ENCODE measurements around the gene WWOX.

Gene WWOX

DNA sequence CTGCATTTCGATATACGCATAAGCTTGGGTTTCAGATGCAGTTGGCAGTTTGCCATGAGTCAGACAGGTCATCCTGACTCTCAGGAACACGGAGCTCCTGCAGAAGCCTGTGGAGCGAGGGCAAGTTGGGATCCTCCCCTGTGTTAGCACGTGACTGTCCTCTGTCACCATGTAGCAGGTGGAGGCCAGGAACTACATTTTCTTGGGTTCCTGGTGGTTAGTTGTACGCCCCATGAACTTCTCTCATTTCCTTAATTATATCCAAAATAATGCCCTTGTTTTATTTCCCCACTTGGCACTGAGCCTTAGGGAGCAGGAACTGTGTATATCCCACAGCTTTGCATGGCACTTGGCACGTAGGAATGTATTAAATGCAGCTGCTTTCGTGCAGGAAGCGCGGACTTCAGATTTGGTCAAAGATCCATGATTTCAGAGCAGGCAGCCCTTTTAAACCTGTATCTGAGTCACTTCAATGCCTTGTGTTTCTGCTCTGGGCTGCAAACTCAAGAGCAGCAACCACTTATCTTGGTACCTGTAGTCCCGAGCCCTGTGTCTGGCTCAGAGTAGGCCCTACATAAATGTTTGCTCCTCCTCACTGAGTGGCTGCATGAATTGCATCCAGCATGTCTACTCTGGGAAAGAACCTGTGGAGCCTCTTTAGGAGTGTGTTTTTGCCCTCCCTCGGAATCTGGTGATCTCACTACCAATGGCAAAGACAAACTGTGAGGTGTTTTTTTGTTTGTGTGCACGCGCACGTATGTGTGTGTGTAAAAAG, 1072.7 kb downstream of the WWOX start:
- TF ChIP-seq ZNF274 (IDR thresholded peaks at IDR 0.05; ENCODE audit: low read depth, low read length) = no peak
- H3K4me3 ChIP-seq (ENCODE audit: low read length) = no peak overlapping the region

DNA sequence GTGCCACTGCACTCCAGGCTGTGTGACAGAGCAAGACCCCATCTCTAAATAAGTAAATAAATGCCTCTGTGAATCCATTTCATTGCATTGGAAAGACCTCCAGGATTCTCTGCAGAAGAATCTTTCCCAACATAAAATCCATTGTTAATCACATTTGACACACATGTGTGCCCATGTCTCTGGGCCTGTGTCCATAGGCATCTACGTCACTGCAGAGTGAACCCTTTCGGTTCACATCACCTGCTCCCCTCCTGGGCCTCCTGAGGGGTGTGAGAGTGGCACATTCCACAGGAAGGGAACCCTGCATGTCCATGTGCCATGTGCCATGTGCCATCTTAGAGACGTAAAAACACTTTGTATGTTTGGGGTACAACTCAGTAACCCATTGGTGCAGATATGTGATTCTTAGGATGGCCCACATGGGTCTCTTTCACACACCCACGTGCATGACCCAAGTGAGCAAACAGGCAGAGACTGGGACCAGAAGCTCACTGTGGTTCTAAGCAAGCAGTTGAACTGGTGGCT, 1073.6 kb downstream of the WWOX start:
- H3K4me3 ChIP-seq (ENCODE audit: low read length) = no peak overlapping the region
- no peak for TF ChIP-seq ZNF274 (IDR thresholded peaks at IDR 0.05; ENCODE audit: low read depth, low read length)

DNA sequence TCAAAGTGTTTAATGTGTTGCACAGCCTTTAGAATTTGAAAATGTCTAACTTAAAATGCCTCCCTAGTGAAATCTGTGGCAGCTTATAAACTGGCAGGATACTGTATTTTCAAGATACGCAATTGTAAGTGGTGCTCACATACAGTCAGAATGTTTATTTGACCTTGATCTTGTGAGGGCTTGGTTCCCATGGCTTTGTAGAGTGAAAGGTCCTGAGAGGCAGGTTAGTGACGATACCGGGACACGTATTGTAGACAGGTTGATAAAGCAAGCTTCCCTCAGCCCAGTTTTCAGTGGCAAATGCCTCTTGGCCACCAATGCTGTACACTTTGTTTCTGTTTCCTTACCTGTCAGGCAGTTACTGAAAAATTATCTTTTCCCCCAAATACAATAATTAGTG, 1074.5 kb downstream of the WWOX start:
- no peak overlapping the region for H3K4me3 ChIP-seq (ENCODE audit: low read length)
- TF ChIP-seq ZNF274 (IDR thresholded peaks at IDR 0.05; ENCODE audit: low read depth, low read length) = no peak

DNA sequence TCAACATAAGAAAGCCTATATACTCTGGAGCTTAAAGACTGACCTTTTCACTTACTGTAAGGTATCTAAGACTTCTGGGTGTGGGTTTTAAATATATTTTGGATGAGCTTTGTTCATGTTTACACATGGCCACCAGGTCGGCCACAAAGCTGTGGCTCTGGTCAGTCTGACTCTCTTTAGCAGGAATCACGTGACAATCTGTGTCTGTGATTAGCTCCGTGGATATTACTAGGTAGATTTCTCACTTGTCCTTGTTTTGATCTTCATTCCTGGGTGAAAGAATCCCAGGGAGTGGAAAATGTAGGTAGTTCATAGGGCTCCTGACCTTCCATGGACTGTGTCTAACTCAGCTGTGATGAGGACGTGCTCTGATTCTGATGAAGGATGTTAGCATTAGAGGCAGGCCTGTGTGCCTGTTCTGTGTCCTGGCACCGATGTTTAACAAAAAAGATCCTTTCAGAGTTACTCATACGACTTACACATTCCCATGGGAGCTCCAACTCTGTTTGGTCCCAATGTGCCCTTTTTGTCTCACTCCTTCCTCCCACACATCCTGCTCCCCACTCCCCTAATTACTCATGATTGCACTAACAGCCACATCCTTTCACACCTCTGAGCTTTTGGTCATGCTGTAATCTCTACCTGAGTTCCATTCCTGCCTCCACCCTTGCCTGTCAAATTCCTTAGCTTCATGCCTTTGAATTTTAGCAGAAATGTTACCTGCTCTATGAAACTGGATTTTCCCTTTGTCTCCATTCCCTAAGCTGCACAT, 1076.0 kb downstream of the WWOX start:
- H3K4me3 ChIP-seq (ENCODE audit: low read length) = no peak overlapping the region
- no peak for TF ChIP-seq ZNF274 (IDR thresholded peaks at IDR 0.05; ENCODE audit: low read depth, low read length)

DNA sequence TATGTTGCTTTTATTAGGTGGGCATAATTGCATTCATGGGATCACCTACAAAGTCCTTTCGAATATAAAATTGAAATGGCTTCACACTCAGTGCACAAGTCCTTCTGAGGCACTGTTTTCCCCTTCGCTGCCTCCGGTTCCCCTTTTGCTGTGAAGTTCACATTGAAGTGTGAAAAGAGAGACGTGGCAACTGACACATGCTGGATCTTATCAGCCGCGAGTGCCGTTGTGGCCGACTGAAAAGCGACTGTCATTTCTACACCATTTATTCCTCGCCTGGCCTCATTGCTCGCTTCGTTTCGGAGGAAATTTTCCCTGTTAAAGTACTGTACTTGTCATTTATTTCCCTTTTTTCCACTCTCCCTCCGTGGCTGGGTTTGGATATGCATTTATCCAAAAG, 1077.6 kb downstream of the WWOX start:
- TF ChIP-seq ZNF274 (IDR thresholded peaks at IDR 0.05; ENCODE audit: low read depth, low read length) = no peak
- no peak overlapping the region for H3K4me3 ChIP-seq (ENCODE audit: low read length)

DNA sequence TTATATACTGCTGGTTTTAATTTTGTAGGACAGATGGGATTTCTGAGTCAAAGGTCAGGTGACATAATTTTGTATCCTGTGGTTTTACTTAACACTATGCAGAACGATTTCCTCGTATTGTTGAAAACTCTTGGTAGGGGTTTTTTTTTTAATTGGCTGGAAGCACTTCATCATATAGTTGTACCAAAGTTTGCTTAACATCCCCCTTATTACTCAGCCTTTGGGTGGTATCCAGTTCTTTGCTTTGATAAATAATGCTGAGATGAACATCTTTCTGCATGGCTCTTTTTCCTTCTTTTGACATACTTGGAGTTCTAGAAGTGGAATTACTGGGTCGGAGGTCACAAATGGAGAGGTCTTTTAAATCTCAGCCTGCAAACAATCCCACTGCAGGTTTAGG, 1082.0 kb downstream of the WWOX start:
- no peak overlapping the region for H3K4me3 ChIP-seq (ENCODE audit: low read length)
- TF ChIP-seq ZNF274 (IDR thresholded peaks at IDR 0.05; ENCODE audit: low read depth, low read length) = no peak

DNA sequence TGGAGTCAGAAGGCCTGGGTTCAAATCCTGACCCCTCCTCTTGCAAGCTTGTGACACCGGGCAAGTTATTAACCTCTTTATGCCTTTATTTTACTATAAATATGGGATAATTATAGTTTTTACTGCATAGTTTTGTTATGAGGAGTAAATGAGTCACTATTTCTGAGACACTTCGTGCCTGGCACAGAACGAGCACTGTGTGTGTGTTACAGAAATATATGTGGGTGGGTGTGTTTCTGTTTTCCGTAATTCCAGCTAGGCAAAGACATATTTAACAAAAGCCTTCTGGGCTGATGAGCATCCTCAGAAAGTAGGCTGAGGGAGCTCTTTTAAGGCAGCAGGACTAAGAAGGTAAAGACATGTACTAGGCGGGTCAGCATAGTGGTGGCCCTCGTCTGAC, 1083.2 kb downstream of the WWOX start:
- TF ChIP-seq ZNF274 (IDR thresholded peaks at IDR 0.05; ENCODE audit: low read depth, low read length) = no peak
- H3K4me3 ChIP-seq (ENCODE audit: low read length) = no peak overlapping the region

DNA sequence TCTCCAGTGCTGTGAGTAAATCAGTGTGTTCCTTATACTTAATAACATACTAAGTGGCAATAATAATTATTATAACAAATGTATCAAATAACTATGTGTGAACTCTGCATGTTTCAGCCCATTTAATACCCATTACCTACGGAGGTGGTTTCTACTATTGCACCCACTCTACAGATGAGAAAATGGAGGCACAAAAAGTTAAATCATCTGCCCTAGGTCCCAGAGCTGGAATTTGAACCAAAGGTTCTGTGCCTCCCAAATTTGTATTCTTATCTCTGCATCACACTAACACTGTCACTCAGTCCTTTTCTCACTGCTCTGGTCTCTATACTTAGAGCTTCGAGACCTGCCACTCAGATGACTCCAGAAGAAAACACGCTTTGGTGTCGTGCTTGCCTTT, 1084.1 kb downstream of the WWOX start:
- TF ChIP-seq ZNF274 (IDR thresholded peaks at IDR 0.05; ENCODE audit: low read depth, low read length) = no peak

DNA sequence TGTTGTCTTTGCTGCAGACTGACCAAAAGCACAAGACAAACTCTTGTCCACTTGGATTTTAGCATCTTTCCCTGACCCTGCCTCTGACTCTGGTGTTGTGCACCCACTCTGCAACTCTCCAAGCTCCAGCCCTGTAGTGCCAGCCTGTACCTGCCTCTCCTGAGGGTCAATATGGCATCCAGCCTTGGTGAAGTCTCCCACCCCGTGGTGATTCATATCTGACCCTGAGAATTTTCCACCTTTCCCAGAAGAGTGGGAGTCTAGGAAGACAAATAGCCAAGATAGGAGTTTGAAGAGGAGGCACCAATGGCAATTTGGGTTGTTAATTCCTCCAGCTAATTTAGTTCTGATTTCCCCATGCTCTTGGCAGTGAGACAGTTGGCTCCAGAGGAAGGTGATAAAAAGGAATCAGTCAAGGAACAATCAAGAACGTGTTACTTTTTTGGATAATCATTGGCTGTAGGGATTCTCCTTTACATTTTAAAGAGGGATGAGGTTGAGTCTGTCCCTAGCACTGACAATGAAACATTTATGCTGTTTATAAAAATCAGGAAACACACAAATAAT, 1085.1 kb downstream of the WWOX start:
- no peak for TF ChIP-seq ZNF274 (IDR thresholded peaks at IDR 0.05; ENCODE audit: low read depth, low read length)
- H3K4me3 ChIP-seq (ENCODE audit: low read length) = no peak overlapping the region

More for the DNA sequence above, 1084.1 kb downstream of the WWOX start:
- no peak overlapping the region for H3K4me3 ChIP-seq (ENCODE audit: low read length)

DNA sequence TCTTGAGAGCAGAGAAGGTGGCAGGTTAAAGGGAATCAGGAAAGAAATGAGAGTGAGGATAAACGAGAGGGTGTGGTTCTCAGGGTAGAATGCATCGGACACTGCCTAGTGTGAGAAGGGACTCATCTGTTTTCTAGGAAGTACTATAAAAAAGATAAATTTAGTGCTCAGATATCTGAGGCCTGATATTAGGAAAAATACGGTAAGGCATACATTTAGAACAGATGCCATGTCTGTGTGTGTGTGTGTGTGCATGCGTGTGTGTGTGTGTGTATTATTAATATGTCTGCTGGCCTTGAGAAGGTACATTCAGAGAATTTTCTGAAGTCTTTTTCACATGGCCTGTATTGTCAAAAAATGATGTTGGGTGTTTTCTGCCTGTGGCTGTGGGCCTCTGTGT, 1086.3 kb downstream of the WWOX start:
- H3K4me3 ChIP-seq (ENCODE audit: low read length) = no peak overlapping the region
- TF ChIP-seq ZNF274 (IDR thresholded peaks at IDR 0.05; ENCODE audit: low read depth, low read length) = no peak

DNA sequence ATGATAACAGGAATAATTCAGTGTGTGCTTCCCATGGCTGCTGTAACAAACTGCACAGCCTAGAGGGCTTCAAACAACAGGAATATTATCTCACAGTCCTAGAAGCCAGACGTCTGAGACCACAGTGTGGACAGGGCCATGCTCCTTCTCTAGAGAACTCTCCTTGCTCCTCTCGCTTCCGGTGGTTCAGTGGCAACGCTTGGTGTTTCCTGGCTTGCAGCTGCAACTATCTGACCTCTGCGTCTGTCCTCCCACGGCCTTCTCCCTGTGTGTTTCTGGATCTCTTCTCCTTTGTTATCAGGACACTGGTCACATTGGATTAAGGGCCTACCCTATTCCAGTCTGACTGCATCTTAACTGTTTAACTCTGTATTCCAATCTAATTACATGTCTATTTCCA, 1086.7 kb downstream of the WWOX start:
- TF ChIP-seq ZNF274 (IDR thresholded peaks at IDR 0.05; ENCODE audit: low read depth, low read length) = no peak
- no peak overlapping the region for H3K4me3 ChIP-seq (ENCODE audit: low read length)

DNA sequence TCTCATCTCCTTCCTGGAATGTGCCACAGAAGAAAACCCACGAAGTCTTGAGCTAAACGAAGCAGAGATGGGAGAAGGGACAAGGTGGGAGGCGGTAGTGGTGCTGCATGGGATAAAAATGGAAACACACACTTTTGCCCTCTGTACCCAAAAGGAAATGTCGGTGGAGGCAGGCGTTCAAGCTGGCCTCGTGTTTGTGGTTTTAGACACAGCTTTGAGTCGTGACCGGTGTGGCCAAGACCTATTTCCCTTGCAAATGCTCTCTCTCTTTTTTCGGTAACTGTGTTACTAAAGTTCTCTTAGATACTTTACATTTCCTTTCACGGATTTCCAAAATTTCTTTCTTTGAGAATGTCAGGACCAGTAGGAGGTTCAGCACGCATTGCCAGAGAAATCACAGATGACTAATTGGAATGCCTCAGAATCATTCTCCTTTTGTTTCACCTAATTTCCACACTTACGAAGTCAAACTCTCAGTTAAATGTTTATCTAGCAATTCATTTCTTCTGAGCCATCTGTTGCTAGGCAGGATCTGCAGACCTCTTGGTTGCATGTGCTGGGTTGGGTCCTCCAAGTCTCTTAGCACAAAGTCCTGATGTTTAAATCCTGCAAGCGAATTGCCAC, 1088.8 kb downstream of the WWOX start:
- TF ChIP-seq ZNF274 (IDR thresholded peaks at IDR 0.05; ENCODE audit: low read depth, low read length) = no peak
- no peak overlapping the region for H3K4me3 ChIP-seq (ENCODE audit: low read length)

DNA sequence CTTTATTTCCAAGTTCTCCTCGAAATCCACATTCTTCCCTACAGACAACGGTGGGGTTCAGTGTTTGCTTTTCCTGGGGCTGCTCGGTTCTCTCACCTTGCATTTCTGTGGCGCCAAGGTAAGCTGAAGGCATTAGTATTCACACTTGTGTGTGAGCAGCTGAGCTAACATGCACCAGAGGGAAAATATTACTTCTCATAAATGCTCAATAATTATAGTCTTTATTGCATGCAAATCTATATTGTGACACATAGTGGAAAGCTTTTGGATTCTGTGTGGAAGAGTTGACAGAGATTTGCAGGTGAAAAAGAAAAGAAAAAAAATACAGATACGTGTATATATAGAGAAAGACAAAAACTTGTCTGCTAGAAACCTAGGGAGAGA, 1089.3 kb downstream of the WWOX start:
- H3K4me3 ChIP-seq (ENCODE audit: low read length) = no peak overlapping the region
- TF ChIP-seq ZNF274 (IDR thresholded peaks at IDR 0.05; ENCODE audit: low read depth, low read length) = no peak

DNA sequence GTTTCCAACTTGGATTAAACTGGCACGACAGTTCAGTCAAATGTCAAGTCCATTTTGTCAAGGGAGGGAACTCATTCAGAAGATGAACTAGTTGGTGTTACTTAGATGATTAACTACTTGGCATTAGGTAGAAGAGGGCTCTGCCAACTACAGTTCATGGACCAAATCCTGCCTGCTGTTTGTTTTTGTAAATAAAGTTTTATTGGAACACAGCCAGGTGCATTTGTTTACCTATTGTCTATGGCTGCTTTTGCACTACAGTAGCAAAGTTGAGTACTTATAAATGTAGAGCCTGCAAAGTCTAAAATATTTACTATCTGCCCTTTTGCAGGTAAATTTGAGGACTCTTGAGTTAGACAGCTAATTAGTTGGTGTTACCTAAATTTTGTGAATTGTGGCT, 1091.1 kb downstream of the WWOX start:
- TF ChIP-seq ZNF274 (IDR thresholded peaks at IDR 0.05; ENCODE audit: low read depth, low read length) = no peak
- no peak overlapping the region for H3K4me3 ChIP-seq (ENCODE audit: low read length)

All from GM08714 (cell line).